Nephron (organoid): ENCODE data around the gene CEND1.

Experiments
- H3K27ac Mint-ChIP-seq, 3 experiments: 2 replicates each; pipeline ENCODE4 v1.8.0; 2020; ENCODE audit warnings: mixed read lengths in 3 of 3, mild to moderate bottlenecking in 2 of 3, moderate library complexity in 1 of 3
- H3K27me3 Mint-ChIP-seq: 2 replicates; pipeline ENCODE4 v1.8.0; 2021; ENCODE audit warnings: low read depth, mild to moderate bottlenecking, moderate library complexity, mixed read lengths
- H3K36me3 Mint-ChIP-seq: 2 replicates; pipeline ENCODE4 v1.8.0; 2020; ENCODE audit warnings: low read depth, mixed read lengths
- H3K4me1 Mint-ChIP-seq: 2 replicates; pipeline ENCODE4 v1.8.0; 2020; ENCODE audit warnings: mixed read lengths
- H3K4me3 Mint-ChIP-seq, 3 experiments: 2 replicates each; pipeline ENCODE4 v1.8.0; 2020; ENCODE audit warnings: mild to moderate bottlenecking in 3 of 3, mixed read lengths in 3 of 3, moderate library complexity in 2 of 3
- H3K9me3 Mint-ChIP-seq: 2 replicates; pipeline ENCODE4 v1.8.0; 2020; ENCODE audit warnings: mixed read lengths
- CTCF ChIP-seq, 3 experiments: fragments of 200-600 bp; sonication (generic); IDR thresholded peaks; one replicate each; pipeline ENCODE4 v1.5.0; 2021; ENCODE audit warnings: antibody characterized with exemption in 3 of 3; ENCODE audit not compliant: unreplicated experiment in 3 of 3

The CEND1 gene

GRCh38 chr11:796565-797295 lies 6.8 kb upstream of the CEND1 start:
- Mint-ChIP-seq H3K27ac (peak overlapping the region; percentile 87 to 98 (median 94)), H3K27me3 (no peaks in the 10 kb centered on the region)

GRCh38 chr11:795634-796564 lies 6.0 kb upstream of the CEND1 start:
- H3K27me3 Mint-ChIP-seq = no peaks in the 10 kb centered on the region
- H3K4me1 Mint-ChIP-seq = peaks cover 14% of the 10 kb centered on the region
- H3K9me3 Mint-ChIP-seq = no peaks in the 10 kb centered on the region
- no peak for TF ChIP-seq CTCF (IDR thresholded peaks at IDR 0.05; ENCODE audit: unreplicated experiment in 3 of 3)
- peaks cover 3% of the 10 kb centered on the region for H3K36me3 Mint-ChIP-seq
- H3K27ac Mint-ChIP-seq = peak overlapping the region; percentile 87 to 94 (median 89)
- H3K4me3 Mint-ChIP-seq = peak overlapping the region; percentile 91 to 95 (median 94)

More at GRCh38 chr11:796565-797295, 6.8 kb upstream of the CEND1 start:
- no peak for TF ChIP-seq CTCF (IDR thresholded peaks at IDR 0.05; ENCODE audit: unreplicated experiment in 3 of 3)
- Mint-ChIP-seq H3K4me1 (peaks cover 14% of the 10 kb centered on the region), H3K4me3 (peak overlapping the region; percentile 91 to 95 (median 94)), H3K9me3 (no peaks in the 10 kb centered on the region), H3K36me3 (no peaks in the 10 kb centered on the region)

GRCh38 chr11:794766-795633 lies 5.1 kb upstream of the CEND1 start:
- TF ChIP-seq CTCF (IDR thresholded peaks at IDR 0.05; ENCODE audit: unreplicated experiment in 3 of 3) = no peak
- H3K9me3 Mint-ChIP-seq = no peaks in the 10 kb centered on the region
- H3K27me3 Mint-ChIP-seq = no peaks in the 10 kb centered on the region
- peak overlapping the region; percentile 41 to 59 (median 55) for H3K4me3 Mint-ChIP-seq
- H3K36me3 Mint-ChIP-seq = peaks cover 3% of the 10 kb centered on the region
- H3K27ac Mint-ChIP-seq = no peak overlapping the region
- H3K4me1 Mint-ChIP-seq = peaks cover 14% of the 10 kb centered on the region

- Mint-ChIP-seq H3K36me3 (peaks cover 3% of the 10 kb centered on the region), H3K9me3 (no peaks in the 10 kb centered on the region), H3K4me1 (peaks cover 14% of the 10 kb centered on the region), H3K4me3 (peak overlapping the region; percentile 25 to 46 (median 40)), H3K27ac (peak overlapping the region in 1 of 3 experiments; percentile 31), H3K27me3 (no peaks in the 10 kb centered on the region)
- no peak for TF ChIP-seq CTCF (IDR thresholded peaks at IDR 0.05; ENCODE audit: unreplicated experiment in 3 of 3)
These were observed 4.3 kb upstream of the CEND1 start for GRCh38 chr11:794013-794765.

- H3K9me3 Mint-ChIP-seq = no peaks in the 10 kb centered on the region
- no peak for TF ChIP-seq CTCF (IDR thresholded peaks at IDR 0.05; ENCODE audit: unreplicated experiment in 3 of 3)
- H3K4me3 Mint-ChIP-seq = no peak overlapping the region
- H3K27me3 Mint-ChIP-seq = no peaks in the 10 kb centered on the region
- H3K36me3 Mint-ChIP-seq = peaks cover 3% of the 10 kb centered on the region
- H3K27ac Mint-ChIP-seq = no peak overlapping the region
- peaks cover 14% of the 10 kb centered on the region for H3K4me1 Mint-ChIP-seq
These were observed 3.7 kb upstream of the CEND1 start for GRCh38 chr11:793556-793955.
